Measurements from ENCODE around the gene UGT1A6.
"Not testable (repeated sequence)": the region's sequence is repeated elsewhere in the genome, so short reads cannot be mapped to it uniquely, and the experiment has no call there.

Gene UGT1A6

DNA sequence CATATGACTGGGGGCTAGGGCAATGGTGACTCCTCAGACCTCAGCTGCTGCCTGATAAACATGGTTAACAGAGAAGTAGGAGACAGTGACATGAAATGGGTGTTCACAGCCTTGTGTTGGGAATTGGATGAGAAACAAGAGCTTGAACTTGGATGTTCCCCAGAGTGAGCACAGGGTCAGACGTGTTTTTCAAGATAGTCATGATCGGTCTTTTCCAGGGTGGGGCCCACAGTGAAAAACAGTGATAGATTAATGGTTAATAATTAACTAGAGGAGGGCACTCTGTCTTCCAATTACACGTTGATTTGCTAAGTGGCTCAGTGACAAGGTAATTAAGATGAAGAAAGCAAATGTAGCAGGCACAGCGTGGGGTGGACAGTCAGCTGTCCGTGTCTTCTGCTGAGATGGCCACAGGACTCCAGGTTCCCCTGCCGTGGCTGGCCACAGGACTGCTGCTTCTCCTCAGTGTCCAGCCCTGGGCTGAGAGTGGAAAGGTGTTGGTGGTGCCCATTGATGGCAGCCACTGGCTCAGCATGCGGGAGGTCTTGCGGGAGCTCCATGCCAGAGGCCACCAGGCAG is 36.1 kb downstream of the UGT1A6 start, which contains the start of gene UGT1A3:
Gene UGT1A3 (plus strand): TSS at position 320 of the 579 bp plus-strand sequence. CDS start 85 bp downstream, at position 405.
- DNase-seq (ENCODE audit: low spot score), result no peak

DNA sequence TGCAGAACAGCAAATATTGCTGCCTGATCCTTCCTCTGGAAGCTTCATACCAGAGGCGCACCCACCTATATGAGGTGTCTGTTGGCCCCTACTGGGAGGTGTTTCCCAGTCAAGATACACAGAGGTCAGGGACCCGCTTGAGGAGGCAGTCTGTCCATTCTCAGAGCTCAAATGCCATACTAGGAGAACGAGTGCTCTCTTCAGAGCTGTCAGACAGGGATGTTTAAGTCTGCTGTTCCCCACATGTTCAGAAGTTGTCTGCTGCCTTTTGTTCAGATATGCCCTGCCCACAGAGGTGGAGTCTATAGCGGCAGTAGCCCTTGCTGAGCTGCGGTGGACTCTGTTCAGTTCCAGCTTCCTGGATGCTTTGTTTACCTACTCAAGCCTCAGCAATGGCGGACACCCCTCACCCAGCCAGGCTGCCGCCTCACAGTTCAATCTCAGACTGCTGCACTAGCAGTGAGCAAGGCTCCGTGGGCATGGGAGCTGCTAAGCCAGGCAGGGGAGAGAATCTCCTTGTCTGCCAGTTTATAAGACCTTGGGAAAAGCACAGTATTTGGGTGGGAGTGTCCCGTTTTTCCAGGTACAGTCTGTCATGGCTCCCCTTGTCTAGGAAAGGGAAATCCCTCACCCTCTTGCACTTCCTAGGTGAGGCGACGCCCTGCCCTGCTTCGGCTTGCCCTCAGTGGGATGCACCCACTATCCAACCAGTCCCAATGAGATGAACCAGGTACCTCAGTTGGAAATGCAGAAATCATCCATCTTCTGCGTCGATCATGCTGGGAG is 44.4 kb downstream of the UGT1A6 start:
- DNase-seq (ENCODE audit: low spot score), result not testable (repeated sequence)

DNA sequence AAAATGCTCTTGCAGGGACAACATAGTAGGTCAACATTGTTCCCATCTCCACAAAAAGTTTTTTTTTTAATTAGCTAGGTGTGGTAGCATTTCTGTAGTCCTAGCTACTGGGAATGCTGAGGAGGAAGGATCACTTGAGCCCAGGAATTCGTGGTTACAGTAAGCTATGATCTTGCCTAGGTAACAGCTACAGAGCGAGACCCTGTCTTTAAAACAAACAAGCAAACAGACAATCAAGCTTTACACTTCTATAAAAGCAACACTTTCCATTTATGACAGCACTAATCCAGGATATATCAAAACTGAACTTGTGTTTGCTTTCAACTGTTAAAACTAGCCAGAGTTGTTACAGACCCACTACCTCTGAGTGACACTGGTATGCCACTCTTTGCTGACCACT is 48.2 kb downstream of the UGT1A6 start:
- no peak for DNase-seq (ENCODE audit: low spot score)

DNA sequence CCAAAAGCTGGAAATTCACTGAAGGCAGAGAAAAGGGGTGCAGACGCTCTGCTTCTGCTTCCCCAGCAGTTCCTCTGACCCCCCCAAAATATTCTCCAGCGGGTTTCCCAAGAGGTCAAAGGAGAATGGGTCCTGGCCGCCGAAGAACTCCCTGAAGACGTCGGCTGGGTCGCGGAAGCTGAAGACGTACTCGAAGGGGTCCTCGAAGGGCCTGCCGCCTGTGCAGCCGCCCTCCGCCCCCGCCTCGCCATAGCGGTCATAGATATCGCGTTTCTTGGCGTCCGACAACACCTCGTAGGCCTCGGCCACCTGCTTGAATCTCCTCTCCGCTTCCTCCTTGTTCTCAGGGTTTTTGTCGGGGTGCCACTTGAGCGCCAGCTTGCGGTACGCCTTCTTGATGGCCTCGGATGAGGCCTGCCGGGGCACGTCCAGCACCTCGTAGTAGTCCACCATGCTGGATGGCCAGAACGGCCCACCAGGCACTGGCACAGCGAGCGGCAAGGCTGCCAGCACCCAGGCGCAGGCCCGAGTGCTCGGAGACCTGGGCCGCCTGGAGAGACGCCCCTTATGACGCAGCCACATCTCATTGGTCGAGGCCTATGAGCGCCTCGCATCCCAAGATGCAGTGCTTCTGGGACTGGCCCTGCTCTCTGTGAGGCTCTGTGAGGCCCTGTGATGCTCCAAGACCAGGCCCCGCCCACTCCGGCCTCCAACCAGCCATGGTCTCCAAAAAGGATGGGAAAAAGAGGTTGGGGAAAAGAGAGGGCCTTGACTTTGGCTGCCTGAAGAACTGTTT is 51.0 kb downstream of the UGT1A6 start:
- DNase-seq (ENCODE audit: low spot score), result no peak

DNA sequence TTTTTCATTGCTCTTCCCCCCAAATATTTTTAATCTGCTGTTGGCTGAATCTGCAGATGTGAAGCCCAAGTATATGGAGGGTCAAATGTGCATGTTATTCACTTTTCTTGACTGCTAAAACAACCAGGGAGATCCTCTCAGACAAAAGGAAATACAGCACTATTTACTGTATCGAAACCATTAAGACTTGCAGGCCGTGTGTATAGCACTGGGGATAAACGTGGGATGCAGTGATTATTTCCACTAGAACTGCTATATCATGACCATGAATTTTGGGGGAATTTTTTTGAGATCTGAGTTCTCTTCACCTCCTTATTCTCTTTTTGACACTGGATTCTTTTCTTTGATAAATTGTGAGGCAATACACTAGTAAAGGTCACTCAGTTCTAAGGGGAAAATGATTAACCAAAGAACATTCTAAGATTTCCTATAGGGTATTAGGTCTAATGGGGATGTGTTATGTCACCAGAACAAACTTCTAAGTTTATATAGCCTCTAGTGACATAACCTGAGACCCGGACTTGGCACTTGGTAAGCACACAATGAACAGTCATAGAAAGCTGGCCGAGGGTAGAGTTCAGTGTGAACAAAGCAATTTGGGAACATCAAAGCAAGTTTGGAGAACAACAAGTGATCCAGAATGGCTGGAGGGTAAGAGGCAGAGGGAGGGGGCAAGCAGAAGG is 52.5 kb downstream of the UGT1A6 start:
- DNase-seq (ENCODE audit: low spot score), result no peak

DNA sequence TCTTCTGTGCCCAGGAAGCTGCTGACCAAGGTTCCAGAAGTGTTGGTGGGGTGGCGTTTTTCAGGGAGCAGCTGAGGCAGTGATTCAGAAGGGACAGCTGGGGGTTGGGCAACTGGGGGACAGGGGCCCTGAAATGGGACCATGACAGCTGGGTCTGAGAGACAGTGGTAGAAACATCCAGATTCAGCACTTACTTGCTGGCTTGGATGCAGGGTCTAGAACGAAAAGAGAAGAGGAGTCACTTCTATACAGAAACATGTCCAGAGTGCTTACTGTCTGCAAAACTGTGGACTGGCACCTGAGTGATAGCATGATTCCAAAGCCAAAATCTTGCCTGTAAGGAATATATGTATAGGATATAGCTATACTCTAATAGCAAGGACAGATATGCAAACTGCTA is 53.1 kb downstream of the UGT1A6 start:
- not testable (repeated sequence) for DNase-seq (ENCODE audit: low spot score)

DNA sequence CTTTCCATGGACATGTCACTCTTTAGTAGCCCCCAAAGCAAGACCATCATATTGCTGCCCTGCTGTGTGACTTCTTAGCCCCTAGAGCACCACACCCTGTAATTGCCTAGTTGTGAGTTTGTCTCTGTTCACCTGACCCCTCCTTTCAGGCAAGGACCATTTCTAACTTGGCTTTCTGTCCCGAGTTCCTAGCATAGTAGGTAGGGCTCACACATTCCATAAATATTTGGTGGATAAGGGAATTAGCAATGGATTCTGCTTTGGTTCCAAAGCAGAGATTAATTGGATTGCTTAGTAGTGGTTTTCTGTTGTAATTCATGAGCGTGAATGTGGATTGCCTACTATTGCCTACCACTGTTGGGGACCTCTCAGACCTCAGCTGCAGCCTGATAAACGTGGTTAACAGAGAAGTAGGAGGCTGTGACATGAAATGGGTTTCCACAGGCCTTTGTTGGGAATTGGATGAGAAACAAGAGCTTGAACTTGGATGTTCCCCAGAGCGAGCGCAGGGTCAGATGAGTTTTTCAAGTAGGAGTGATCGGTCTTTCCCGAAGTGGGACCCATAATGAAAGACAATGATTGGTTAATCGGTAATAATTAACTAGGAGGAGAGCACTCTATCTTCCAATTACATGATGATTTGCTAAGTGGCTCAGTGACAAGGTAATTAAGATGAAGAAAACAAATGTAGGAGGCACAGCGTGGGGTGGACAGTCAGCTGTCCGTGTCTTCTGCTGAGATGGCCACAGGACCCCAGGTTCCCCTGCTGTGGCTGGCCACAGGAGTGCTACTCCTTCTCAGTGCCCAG is 54.0 kb downstream of the UGT1A6 start:
- no peak for DNase-seq (ENCODE audit: low spot score)

DNA sequence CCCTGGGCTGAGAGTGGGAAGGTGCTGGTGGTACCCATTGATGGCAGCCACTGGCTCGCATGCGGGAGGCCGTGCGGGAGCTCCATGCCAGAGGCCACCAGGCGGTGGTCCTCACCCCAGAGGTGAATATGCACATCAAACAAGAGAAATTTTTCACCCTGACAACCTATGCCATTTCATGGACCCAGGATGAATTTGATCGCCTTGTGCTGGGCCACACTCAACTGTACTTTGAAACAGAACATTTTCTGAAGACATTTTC is 54.5 kb downstream of the UGT1A6 start:
- no peak for DNase-seq (ENCODE audit: low spot score)

DNA sequence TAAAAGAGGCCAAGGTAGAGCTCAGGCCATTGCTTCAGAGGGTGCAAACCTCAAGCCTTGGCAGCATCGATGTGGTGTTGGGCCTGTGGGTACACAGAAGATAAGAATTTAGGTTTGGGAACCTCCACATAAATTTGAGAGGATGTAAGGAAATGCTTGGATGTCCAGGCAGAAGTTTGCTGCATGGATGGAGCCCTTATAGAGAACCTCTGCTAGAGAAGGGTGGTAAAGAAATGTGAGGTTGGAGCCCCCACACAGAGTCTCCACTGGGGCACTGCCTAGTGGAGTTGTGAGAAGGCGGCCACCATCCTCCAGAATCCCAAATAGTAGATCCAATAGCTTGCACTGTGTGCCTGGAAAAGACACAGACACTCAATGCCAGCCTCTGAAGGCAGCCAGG is 58.0 kb downstream of the UGT1A6 start:
- DNase-seq (ENCODE audit: low spot score), result not testable (repeated sequence)

DNA sequence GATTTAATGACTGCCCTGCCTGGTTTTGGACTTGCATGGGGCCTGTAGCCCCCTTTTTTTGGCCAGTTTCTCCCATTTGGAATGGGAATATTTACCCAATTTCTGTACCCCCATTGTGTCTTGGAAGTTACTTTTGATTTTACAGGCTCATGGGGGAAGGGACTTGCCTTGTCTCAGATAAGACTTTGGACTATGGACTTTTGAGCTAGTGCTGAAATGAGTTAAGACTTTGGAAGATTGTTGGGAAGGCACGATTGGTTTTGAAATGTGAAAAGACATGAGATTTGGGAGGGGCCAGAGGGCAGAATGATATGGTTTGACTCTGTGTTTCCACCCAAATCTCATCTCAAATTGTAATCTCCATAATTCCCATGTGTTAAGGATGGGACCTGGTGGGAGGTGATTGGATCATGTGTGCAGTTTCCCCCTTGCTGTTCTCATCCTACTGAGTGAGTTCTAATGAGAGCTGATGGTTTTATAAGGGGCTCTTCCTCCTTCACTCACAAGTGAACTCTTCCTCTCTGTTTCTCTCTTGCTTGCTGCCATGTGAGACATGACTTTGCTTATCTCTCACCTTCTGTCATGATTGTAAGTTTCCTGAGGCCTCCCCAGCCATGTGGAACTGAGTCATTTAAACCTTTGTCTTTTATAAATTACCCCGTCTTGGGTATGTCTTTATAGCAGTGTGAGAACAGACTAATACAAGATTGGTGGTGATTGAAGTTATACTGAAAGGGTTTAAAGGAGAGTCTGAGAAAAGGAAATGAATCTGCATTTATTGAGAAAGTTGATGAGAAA is 58.7 kb downstream of the UGT1A6 start:
- not testable (repeated sequence) for DNase-seq (ENCODE audit: low spot score)

DNA sequence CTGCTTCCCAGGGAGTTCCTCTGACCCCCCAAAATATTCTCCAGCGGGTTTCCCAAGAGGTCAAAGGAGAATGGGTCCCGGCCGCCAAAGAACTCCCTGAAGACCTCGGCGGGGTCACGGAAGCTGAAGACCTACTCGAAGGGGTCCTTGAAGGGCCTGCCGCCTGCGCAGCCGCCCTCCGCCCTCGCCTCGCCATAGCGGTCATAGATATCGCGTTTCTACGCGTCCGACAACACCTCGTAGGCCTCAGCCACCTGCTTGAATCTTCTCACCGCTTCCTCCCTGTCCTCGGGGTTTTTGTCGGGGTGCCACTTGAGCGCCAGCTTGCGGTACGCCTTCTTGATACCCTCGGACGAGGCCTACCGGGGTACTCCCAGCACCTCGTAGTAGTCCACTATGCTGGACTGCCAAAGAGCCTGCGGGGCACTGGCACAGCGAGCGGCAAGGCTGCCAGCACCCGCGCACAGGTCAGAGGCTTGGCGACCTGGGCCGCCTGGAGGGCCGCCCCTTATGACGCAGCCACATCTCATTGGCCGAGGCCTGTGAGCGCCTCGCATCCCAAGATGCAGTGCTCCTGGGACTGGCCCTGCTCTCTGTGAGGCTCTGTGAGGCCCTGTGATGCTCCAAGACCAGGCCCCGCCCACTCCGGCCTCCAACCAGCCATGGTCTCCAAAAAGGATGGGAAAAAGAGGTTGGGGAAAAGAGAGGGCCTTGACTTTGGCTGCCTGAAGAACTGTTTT is 62.4 kb downstream of the UGT1A6 start:
- no peak for DNase-seq (ENCODE audit: low spot score)

DNA sequence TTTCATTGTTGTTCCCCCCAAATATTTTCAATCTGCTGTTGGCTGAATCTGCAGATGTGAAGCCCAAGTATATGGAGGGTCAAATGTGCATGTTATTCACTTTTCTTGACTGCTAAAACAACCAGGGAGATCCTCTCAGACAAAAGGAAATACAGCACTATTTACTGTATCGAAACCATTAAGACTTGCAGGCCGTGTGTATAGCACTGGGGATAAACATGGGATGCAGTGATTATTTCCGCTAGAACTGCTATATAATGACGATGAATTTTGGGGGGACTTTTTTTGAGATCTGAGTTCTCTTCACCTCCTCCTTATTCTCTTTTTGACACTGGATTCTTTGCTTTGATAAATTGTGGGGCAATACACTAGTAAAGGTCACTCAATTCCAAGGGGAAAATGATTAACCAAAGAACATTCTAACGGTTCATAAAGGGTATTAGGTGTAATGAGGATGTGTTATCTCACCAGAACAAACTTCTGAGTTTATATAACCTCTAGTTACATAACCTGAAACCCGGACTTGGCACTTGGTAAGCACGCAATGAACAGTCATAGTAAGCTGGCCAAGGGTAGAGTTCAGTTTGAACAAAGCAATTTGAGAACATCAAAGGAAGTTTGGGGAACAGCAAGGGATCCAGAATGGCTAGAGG is 63.9 kb downstream of the UGT1A6 start:
- DNase-seq (ENCODE audit: low spot score), result no peak

DNA sequence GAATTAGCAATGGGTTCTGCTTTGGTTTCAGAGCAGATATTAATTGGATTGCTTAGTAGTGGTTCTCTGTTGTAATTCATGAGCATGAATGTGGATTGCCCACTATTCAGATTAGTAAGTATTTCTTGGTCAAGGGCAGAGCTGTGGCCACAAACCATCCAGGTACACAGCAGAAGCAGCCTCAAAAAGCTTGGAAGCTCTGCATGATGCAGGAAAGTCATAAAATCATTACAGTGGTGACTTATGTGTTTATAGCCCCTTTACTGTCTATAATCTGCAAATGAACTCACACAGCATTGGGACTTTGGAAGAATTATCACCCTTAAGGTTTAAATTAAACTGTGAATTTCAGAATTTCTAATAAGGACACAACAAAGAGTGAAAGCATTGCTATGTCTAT is 65.5 kb downstream of the UGT1A6 start:
- no peak for DNase-seq (ENCODE audit: low spot score)

DNA sequence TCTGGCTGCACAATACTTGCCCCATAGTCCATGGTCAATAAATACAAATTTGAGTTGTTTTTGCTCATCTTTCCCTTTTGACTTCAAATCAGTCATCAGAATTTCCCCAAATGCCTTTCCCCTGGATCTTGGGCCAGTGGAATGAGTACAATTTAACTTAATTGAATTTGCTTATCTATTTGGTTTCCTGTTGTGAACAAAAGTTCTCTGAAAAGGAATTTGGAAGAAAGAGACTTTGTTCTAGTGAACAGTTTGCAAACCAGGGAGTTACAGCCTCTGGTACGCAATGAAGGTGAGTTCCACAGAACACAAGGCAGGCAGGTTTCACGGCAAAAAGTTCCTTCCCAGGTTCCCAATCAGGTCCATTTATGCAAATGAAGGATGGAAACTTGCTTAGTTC is 66.2 kb downstream of the UGT1A6 start:
- DNase-seq (ENCODE audit: low spot score), result no peak

DNA sequence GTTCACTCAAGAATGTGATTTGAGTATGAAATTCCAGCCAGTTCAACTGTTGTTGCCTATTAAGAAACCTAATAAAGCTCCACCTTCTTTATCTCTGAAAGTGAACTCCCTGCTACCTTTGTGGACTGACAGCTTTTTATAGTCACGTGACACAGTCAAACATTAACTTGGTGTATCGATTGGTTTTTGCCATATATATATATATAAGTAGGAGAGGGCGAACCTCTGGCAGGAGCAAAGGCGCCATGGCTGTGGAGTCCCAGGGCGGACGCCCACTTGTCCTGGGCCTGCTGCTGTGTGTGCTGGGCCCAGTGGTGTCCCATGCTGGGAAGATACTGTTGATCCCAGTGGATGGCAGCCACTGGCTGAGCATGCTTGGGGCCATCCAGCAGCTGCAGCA is 67.4 kb downstream of the UGT1A6 start, which contains the start of gene UGT1A1:
Gene UGT1A1 (plus strand): TSS at position 228 of the 400 bp plus-strand sequence. CDS start 18 bp downstream, at position 246.
- no peak for DNase-seq (ENCODE audit: low spot score)

DNA sequence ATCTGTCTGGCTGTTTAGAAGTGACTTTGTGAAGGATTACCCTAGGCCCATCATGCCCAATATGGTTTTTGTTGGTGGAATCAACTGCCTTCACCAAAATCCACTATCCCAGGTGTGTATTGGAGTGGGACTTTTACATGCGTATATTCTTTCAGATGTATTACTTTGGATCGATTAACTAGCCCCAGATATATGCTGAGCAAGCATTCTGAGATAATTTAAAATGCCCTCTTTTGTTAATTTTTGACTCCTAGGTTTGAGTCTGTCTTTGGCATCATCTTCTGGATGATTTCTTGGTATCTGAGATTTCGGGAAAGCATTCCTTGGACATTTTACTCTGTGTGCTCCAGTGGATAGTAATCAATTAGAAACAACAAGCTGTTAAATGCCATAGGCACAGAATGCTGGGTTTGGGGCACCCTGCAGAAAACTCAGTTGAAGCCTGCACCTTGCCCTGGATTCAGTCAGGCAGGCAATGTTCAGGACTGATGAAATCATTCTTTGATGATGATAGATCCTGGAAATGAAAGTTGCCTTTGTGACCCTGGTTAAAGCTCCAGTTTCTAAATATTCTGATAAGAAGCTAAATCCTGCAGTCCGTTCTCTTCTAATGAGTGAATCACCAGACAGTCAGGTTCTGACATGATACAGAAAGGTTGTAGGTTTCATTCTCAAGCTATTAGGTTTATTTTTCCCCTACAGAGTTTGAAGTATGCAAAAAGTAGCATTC is 68.5 kb downstream of the UGT1A6 start:
- DNase-seq (ENCODE audit: low spot score), result no peak

DNA sequence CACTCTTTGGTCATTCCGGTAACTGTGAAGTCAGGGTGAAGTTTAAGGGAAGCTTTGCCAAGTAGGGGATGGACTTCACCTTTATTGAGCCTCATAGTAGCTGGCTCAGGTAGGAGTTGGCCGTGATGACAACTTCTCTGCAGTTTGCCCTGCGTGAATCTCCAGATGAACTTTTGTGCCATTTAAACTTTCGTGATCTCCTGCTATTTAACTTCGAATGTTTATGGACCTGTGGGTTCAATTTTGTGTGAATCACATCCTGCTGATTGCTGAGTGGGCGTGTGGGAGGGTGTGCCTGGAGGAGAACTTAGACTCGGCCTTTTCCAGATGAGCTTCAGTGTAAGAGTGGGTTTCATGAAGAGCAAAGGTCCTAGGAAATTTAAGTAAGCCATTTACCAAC is 71.6 kb downstream of the UGT1A6 start:
- peak; percentile 35 for DNase-seq (ENCODE audit: low spot score)

DNA sequence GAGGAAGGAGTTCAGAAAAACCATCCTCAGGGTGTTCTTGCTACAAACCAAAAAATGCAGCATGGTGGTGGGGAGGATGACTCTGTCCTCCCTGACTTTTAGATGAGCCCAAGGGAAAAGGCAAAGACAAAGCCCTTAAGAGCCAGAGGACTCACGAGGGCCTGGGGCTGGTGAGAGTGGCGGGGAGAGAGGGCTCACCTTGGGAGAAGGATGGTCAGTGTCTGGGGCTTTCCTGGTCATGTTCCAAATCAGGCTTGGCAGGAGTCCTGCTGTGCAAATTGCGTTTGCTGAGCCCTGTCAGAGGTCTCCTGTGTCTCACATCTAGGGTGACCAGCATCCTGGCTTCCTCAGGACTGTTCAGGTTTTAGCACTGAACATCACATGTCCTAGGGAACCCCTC is 72.1 kb downstream of the UGT1A6 start:
- no peak for DNase-seq (ENCODE audit: low spot score)

DNA sequence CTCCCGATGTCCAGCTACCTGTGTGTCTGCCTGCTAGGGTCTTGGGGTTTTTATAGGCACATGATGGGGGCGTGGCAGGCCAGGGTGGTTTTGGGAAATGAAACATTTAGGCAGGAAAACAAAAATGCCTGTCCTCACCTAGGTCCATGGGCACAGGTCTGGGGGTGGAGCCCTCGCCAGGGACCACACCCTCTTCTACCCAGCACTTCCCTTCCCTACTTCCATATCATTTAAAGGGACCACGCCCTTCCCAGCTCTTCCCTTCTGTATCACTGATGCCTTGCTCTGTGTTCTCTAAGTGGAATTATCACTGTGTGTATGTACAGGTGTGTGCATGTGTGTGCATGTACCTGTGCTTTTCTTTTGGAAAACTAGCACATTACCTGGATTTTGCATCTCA is 73.7 kb downstream of the UGT1A6 start:
- DNase-seq (ENCODE audit: low spot score), result no peak

Measured in hepatic stellate cell (primary cell).